Globus pallidus (tissue), 1 donor: Measurements from ENCODE around the gene PAPOLG.
"Not testable (repeated sequence)": the region's sequence is repeated elsewhere in the genome, so short reads cannot be mapped to it uniquely, and the experiment has no call there.

Experiments
- DNase-seq: peaks from one replicate; pipeline ENCODE4 v3.0.0-alpha.2; 2015; ENCODE audit warnings: low spot score

Gene PAPOLG

DNA sequence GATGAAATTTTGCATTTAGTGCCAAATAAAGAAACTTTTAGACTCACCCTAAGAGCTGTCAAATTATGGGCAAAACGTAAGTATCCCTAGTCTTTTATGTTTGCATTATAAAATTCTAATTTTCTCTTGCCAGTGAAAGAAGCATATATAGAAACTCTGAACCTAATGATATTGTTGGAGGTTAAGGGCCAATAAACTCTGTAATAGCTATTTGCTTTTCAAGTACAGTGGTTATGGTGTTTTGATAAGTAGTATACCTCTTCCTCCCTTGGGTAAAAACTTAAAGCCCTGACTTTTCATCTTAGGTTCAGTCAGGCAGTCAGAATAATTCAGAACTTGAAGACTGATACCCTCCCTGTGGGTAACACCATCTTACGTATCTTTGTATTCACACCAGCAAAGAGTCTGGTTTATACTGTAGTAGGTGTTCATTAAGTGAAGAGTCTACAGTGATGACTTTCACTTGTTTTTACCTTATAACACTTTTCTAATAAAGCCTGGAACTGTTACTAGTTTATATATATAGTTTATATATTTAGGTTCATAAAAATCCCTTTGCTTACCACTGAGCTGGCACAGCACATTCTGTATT lies 19.1 kb downstream of the PAPOLG start:
- DNase-seq: no peak

DNA sequence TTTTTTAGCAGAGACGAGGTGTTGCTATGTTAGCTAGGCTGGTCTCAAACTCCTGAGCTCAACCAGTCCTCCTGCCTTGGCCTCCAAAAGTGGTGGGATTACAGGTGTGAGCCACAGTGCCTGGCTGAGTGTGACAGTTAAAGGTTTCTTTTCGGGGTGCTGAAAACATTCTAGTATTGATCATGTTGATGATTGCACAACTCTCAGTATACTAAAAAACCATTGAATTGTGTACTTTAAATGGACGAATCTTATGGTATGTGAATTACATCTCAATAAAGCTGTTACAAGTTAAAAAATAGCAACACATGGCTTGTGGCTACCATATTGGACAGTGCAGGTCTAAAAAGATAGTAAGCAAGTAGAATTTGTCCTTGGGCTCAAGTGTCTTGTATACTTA lies 22.3 kb downstream of the PAPOLG start:
- no peak for DNase-seq

DNA sequence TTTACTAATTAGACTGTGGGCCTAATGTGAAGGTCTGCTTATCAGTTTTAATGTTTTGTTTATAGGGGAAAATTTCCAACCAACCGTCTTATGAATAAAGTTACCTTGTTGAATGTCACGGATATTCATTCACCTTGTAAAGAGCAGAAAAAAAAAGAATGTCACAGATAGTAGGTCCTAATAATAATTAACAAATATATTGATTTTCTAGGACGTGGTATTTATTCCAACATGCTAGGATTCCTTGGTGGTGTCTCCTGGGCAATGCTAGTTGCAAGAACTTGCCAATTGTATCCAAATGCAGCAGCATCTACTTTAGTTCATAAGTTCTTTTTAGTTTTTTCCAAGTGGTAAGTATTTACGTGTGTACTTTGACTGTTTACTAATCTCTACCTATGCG lies 23.4 kb downstream of the PAPOLG start:
- DNase-seq: no peak

DNA sequence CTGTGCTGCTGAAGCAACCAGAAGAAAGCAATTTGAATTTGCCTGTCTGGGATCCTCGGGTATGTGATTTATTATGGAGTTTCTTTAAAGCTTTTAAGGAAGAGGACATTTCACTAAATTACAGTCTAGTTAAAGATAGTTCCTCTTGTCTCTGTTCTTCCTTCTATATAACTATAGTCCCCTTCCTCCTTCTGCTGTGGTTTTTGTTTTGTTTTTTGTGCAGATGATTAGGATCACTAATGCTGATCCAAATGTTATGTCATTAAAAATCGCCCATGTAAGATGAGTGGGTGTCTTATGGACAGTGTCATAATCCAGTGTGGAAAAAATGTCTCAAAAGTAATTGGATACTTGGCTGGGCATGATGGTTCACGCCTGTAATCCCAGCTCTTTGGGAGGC lies 24.7 kb downstream of the PAPOLG start:
- DNase-seq: peak; percentile 8

DNA sequence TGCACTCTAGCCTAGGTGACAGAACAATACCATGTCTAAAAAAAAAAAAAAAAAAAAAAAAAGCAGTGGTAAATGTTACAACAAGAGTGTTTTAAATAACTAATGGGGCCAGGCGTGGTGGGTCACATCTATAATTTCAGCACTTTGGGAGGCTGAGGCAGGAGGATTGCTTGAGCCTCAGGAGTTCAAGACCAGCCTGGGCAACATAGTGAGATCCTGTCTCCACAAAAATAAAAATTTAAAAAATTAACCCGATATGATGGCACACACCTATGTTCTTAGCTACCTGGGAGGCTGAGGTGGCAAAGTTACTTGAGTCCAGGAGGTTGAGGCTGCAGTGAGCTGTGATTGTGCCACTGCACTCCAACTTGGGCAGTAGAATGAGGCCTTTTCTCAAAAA lies 37.1 kb downstream of the PAPOLG start:
- no peak for DNase-seq

DNA sequence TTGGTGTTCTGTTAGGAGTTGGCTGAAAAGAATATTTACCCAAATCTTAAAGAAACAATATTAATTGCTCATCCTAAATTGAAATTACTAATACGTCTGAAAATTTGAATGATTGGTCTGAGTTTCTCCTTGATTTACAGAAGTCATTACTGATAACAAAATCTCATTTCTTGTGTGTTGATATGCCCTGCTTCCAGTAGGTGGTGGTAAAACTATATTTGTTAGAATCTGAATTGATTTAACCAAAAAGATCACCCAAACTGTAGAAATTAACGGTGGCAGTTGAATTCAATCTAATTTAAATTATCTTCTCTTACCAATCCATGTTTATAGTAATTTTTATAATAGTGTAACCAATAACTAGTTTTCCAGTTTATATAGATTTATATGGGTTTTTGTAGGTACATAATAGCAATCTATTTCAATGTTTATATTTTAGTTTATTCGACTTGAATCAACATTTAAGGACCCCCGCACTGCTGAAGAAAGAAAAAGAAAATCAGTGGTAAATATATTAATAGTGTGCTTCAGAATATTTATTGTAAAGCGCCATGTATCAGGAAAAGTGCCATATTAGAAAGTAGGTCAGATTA lies 38.3 kb downstream of the PAPOLG start:
- peak; percentile 36 for DNase-seq

DNA sequence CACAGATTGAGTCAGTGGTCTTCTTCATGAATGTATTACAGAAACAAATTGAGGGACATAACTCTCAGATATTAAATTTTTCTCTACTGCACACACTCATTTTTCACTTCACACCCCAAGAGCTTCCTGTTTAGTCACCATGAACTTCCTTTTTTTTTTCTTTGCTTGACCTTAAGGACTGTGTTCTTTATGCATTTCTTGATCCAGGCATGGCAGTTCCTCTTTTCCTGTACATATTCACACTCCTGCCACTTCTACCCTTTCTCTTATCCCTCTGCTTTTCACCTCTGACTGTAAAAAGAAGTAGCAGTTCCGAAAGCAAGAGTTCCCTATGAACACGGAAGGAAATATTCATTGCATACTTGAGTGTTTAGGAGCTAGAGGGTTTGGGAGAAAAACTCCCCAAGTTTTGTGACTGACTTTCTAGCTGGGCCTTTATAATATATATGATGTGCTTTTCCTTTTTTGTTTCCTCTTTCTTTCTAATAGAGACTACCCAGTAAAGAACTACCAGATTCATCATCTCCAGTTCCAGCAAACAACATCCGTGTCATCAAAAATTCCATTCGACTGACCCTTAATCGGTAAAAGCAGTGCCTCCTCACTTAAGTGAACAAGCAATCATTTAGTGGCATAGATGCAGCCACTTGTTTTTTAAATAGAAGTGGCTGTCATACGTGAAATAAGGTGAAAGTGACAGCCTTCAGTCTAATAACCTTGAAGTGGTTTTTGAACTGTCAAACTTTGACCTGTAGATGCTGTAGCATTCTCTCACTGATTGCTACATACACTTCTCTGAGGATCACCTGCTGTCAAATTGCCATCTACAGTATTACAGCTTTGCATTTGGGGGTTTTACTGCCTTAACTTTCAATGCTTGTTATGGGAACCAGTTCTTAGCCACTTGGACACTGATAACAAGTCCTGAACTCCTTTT lies 40.8 kb downstream of the PAPOLG start:
- peak; percentile 33 for DNase-seq

DNA sequence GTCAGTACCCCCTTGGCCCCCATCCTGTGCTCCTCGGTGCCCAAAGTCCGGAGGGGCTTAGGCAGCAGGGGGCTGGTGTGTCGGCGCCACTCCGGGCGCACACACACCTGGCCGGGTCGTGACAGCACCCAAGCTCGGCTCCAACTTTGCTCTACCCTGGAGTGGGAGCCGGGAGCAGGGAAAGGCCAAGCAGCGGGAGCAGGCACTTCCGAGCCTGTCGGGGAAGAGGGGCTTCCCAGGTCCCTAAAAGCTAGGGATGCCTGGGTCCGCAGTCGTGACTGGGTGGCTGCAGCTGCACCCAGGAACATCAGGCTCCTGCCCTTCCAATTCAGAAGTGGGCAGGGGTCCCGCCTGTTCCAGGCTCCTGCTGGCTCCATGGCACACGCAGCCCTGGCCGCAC lies 48.4 kb downstream of the PAPOLG start:
- DNase-seq: no peak

DNA sequence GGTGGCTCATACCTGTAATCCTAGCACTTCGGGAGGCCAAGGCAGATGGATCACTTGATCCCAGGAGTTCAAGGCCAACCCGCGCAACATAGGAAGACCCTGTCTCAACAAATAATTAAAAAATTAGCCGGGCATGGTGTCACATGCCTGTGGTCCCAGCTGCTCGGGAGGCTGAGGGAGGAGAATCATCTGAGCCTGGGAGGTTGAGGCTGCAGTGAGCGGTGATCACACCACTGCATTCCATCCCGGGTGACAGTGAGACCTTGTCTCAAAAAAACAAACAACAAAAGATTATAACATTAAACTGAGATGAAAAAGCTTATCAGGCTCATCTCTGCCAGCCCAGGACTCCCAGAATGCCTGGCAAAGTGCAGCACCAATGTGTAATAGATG lies 50.5 kb downstream of the PAPOLG start:
- DNase-seq: no peak

DNA sequence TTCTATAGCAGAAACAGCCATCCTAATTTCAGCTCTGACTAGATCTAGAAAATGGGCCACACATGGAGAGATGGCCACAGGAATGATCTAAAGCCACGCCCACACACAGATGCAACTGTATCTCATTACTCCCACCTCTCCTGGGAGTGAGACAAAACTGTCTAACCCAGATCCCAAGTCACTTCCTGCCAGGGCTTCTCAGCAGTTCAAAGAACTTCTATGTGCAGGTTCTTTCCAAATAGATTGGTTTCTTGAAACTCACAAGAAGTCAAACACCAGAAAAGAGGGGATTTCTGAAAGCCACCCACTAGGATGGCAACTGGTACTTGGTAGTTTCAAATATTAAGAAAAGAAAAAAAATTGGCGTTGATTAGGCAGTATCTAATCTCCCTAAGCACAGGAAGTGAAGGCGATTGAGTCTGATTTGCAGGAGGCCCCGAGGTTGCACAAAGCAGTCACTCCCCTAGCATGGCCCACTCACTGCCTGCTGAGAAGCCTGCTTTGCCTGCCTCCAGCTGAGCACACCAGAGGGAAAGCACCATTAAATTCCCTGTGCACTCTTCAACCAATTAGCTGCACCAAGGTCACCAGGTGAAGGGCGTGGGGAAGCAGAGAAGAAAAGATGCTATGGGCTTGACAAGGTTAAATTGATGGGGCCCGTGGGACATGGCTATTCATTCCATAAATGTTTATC lies 51.1 kb downstream of the PAPOLG start:
- DNase-seq: no peak

DNA sequence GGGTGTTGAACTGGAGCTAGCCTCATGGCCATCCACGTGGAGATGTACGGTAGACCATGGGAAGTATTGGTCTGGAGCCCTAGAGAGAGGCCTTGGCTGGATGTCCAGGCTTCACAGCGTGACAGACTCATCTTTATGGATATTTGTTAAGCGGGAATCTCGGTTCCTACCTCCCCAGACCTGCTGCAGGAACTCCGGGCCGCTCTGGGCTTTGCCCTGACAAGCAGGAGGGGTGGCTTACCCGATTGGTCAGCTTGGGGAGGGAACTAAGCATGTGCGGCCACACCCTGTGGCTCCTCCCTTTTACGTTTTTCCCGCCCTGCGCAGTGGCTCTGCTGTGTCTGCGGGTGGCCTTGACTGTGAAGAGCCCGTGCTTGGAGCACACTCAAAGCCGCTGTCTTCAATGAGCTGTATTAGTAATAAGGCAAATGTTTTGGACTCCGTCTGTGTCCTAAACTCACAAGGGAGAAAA lies 52.3 kb downstream of the PAPOLG start:
- DNase-seq: peak; percentile 24

DNA sequence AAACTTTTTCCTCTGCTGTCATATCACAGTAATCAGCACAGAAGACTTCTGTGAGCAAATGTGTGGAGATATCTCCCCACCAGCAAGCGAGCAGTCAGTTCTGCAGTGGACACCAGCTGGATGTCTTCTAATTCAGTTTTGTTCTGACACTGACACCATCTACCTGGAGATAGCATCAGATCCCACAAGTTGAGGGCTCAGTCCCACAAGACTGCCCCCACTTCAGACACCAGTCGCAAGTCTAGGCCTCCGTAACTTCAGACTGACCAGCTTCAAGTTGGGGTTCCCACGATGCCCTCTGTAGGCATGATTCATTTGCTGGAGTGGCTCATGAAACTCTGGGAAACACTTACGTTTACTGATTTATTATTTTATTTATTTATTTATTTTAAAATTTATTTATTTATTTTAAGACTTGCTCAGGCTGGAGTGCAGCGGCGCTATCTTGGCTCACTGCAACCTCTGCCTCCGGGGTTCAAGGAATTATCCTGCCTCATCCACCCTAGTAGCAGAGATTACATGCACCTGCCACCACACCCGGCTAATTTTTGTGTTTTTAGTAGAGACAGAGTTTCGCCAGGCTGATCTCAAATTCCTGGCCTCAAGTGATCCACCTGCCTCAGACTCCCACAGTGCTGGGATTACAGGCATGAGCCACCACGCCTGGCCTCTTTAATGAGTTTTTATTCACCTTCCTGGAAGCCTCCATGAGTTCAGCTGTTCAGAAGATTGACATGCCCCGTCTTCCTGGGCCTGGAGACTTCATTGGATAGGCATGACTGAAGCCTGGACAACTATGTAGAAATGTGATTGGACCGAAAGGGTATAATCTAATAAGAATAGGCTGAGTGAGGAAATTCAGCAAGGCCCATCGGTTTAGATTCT lies 55.7 kb downstream of the PAPOLG start:
- DNase-seq: no peak

DNA sequence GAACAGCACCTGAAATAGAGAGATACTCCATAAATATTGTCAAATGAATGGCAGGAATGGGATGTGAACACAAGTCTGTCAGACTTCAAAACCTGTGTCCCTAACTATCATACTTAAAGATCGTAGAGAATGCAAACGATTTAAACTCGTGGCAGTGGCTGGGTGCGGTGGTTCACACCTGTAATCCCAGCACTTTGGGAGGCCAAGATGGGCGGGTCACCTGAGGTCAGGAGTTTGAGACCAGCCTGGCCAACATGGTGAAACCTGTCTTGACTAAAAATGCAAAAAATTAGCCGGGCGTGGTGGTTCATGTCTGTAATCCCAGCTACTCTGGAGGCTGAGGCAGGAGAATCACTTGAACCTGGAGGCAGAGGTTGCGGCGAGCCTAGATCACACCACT lies 61.1 kb downstream of the PAPOLG start:
- not testable (repeated sequence) for DNase-seq

DNA sequence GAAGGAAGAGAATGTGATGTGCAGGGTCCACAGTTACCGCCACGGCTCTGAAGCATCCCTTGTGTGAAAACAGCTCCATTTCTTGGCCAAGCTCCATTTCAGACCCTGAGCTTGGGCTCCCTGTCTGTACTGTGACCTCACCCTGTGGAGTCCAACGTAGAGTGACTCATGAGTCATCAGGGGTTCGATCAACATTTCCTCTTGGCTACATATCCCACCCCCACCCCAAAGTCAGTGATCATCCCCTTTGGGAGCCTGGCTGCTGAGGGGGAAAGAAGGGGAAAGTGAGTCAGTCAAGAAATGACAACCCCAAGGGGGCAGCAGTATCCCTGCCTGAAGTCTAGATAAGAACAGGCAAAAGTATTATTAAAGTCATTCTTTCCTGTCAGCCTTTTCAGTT lies 62.2 kb downstream of the PAPOLG start:
- DNase-seq: no peak

DNA sequence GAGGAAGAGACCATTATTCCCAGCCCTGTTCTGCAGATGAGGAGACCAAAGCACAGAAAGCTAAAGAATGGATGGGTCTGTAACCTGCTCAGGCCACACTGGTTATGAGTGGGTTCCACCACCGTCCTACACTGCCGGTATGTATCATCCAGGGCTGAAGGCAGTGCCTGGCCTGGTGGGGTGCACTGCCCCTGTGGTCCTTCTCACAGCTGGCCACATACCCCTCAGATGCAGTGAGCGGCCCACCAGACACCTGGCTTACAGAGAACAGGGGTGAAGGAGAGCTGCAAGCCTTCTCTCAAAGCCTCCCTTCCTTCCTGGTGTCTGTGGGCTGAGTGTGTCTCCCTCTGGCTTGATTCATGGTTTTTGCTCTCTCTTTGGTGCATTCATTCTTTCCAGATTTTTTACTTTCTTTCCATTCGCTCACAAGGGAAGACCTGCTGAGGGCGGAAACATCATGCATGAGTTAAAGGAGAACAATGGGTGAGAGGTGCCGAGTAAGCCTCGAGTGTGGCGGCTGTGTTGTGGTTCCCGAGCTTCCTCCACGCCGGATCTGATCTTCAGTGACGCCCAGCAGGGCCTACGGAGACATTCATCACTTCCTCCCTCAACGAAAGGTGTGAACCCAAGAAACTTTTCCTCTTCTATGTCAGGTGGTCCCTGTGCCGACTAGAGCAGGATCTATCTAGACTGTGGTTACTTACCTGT lies 63.2 kb downstream of the PAPOLG start:
- DNase-seq: no peak

DNA sequence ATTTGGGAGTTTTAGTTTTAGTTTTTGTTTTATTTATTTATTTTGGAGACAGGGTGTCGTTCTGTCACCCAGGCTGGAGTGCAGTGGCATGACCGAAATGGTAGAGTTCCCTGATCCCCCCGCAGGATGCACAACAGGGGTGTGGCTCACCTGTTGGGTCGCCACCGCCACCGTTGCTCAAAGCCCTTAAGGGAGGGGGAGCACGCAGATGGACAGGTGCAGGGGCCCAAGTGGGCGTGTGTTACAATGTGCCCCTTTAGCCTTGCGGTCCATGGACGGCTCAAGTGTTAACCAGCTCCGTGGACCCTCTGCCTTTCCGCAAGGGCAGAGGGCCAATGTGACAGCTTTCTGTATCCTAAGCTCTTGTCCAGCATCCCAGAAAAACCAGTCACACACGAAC lies 63.9 kb downstream of the PAPOLG start:
- DNase-seq: no peak

DNA sequence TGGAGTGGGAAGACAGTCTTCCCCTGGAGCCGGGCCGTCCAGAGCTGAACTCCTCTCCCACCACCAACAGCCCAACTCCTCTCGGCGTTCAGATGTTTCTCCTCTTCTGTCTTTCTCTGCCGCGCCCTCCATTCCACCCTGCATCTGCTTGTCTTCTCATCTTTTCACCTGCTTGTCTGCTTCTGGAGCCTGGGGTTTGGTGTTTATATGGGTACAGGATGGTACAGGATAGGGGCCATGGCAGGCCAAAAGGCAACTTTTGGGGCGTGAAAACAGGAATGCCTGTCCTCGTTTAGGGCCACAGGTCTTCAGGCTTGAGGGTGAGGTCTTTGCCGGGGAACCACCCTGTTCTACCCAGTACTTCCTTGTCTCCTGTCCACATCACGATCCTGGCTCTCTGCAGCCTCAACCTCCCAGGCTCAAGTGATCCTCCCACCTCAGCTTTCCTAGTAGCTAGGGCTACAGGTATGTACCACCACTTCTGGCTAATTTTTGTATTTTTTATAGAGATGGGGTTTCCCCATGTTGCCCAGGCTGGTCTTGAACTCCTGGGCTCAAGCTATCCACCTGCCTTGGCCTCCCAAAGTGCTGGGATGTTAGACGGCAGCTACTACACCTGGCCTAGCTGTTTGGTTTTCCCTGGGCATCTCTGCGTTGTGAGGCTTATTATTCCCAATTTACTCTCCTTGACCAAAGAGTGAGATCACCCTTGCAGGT lies 64.5 kb downstream of the PAPOLG start:
- no peak for DNase-seq

DNA sequence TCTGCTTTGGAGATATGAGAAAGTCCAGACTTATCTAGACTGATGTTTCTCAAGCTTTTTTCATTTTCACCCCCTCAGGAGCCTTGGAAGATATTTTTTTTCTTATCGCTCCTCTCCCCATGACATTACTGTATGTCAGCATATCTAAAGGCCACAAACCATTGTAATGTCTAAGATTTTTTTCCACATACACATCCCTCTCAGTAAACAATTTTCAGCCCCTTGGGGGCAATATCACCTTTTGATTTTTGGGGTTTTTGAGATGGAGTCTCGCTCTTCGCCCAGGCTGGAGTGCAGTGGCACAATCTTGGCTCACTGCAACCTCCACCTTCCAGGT lies 65.0 kb downstream of the PAPOLG start:
- DNase-seq: no peak

DNA sequence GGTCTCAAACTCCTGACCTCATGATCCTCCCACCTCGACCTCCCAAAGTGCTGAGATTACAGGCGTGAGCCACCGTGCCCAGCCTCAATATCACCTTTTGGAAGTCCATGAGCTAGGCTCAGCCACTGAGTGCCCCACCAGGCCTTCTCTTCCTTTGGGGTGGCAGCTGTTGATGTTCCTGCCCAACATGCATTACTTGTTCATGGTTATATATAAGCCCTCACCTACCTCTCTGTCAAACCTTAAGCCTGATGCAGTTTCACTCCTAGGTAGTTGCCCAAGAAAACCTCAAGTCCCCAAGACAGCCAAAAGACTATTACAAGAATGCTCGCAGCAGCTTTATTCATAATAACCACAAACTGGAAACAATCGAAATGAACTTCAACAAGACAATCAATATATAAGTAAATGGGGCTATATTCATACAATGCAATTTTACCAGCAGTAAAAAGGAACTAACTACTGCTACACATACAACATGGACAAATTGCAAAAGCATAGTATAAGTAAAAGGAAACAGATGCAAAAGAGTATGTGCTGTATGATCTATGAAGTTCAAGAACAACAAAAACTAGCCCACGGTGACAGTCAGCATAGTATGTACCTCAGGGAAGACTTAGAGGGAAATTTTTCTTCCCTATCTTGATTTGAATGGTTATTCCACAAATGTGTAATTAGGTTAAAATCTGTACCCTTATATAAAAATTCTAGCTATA lies 65.7 kb downstream of the PAPOLG start:
- DNase-seq: no peak

DNA sequence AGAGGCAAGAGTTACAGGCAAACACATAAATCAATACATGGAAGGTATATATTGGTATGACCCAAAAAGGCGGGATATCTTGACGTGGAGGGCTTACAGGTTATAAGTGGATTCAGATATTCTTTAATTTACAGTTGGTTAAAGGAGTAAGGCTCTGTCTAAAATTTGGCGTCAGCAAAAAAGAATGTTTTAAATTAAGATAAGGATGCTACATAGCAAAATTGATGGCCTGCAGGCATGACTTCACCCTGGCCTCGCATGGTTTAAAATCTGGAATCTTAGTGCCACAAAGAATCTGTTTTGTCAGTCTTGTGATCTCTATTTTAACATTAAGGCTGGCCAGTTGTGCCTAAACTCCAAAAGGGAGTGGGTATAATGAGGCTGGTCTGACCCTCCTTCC lies 66.9 kb downstream of the PAPOLG start:
- no peak for DNase-seq
